A673 (cell line): ENCODE results near the gene LBHD2.
A peak's percentile ranks its signal among the peaks of the same experiment; 100 is the strongest.

ENCODE experiments used
- CTCF ChIP-seq: fragments of 300-800, 200-600 bp; sonication (generic); conservative IDR thresholded peaks from 2 replicates; pipeline ENCODE4 v1.5.1; 2017; ENCODE audit warnings: low read depth, mild to moderate bottlenecking, antibody characterized with exemption, low read length, moderate library complexity, mixed read lengths
- EZH2 ChIP-seq: fragments of 200-600 bp; sonication (generic); IDR thresholded peaks from 2 replicates; pipeline ENCODE4 v1.6.1; 2017; ENCODE audit warnings: borderline replicate concordance, low read depth, mild to moderate bottlenecking, mixed read lengths, antibody characterized with exemption, low read length; ENCODE audit not compliant: poor library complexity, severe bottlenecking

- TF ChIP-seq CTCF, result peak; percentile 75
- no peak for TF ChIP-seq EZH2
Observed at GRCh38 chr14:103078420-103078749, 5.6 kb upstream of the LBHD2 start.
